ELF-1 (cell line): ENCODE results near the gene NRIP2.
A peak's percentile ranks its signal among the peaks of the same experiment; 100 is the strongest.

Experiments used
- DNase-seq: peaks from one replicate; pipeline ENCODE4 v3.0.0-alpha.2; 2016; ENCODE audit warnings: low read depth, low spot score

NRIP2 gene

DNA sequence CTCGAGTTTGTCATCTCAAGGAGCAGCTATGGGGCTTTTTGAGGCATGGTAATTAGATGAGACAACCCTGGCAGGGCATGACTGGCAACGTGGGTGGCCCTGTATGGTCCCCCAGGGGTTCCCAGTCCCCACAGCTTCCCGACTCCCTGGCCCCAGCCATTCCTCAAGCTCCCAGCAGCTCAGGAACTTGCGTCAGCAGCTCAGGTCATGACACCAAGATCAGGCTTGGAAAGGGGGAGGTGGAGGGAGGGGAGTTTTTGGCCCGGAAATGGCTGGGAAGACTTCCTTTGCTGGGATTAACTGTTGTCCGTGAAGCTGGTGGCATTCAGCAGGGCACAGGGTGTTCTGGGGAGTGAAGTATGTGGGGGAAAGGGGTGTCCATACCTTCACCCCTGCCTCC is 10.4 kb upstream of the NRIP2 start:
- peak; percentile 34 for DNase-seq

GRCh38 chr12:2844786-2845185 is 10.0 kb upstream of the NRIP2 start:
- no peak for DNase-seq

GRCh38 chr12:2842948-2843347 is 8.1 kb upstream of the NRIP2 start:
- DNase-seq: no peak

DNA sequence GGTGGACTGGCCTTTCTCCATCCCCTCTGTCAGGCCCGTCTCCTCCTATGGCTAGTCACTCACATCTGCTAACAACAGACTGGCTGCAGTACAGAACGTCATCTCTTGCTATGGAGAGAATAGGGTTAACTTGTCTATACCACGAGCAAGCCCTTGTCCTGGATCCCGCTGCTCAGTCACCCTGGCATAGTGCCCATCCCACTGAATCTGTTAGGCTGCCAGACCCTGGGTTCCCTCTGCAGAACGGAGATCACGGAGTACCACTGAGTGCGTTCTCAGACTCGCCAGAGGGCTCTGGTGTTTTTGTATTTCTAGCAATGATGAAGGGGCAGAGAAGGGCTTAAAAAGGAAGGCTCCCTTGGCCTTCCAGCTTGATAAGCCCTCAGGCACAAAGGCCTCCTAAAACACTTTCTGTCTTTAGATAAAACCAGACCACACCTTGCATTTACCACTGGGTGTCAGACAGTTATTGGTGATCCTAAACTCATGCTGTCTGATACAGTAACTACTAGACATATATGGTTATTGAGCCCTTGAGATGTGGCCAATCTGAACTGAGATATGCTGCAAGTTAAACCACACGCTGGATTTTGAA is 6.3 kb upstream of the NRIP2 start:
- no peak for DNase-seq

GRCh38 chr12:2836574-2836973 is 1.7 kb upstream of the NRIP2 start:
- no peak for DNase-seq

DNA sequence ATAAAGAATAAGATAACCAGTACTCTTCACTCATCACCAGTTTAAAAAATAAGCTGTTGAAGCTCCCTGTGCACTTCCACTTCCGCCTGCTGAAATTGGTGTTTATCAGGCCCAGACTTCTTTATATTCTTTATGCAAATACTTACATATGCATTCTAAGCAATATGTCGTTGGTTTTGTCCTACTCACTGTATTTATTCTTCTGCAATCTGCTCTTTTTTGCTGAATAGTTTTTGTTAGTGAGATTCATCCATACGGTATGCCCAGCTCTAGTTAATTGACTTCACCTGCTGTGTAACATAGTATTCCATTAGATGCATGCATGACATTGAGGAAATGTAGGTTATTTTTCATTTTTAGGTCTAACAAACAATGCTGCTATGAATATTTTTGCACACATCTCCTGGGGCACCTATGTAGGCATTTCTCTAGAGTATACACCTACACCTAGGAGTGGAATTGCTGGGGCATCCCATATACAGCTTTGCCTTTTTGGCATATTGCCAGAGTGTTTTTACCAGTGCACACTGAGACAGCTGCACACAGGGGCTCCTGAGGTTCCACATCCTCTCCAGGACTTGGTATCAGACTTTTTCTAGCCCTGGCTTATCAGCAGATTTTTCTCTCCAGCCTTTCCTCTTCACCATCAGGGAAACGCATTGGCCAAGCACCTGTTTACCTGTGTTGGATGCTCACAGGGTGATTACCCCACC is 1.0 kb upstream of the NRIP2 start:
- no peak for DNase-seq

GRCh38 chr12:2833810-2834209 is 1.0 kb downstream of the NRIP2 start:
- DNase-seq: no peak

DNA sequence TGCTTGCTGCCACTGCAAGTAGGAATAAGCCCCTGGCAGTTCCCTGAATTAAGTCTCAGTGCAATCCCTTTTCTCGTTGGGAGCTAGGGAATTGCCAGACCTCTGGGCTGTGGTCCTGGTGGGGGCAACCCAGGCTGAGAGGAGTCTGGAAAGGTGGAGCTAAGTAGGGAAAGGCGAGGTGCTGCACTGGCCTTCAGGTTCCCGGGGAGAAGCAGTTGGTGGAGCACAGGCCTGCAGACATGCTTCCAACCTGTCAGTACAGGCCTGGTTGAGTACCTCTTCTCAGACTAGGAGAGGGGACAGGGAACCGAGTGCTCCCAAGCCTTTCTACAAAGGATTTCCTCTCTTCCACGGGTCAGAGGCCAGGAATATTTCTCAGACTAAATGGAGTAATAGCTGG is 1.5 kb downstream of the NRIP2 start:
- no peak for DNase-seq

DNA sequence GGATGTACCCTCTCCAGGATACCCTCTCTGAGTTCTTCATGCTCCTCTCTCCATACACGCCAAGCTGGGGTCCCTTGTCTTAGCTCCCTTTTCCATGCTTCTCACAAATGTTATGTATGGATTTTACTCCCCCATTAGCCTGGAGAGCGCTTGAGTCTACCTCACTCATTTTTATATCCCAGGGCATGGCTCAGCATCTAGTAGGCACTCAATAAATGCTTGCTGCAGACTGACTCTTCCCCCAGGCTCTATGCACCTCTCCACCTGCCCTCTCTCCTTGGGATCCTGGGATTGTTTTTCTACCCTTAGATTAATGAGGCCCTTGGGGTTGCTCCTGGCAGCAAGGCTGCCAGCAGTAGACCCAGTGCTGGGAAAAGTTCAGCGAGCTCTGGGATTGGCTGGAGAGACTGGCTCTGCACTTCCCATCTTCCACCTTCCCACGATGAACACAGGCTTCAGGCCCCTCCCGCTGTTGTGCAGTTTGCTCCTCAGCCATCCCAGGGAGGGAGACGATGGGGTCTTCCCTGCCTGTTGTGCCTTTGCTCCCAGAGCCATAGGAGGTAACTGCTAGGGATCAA is 2.2 kb downstream of the NRIP2 start:
- DNase-seq: no peak

DNA sequence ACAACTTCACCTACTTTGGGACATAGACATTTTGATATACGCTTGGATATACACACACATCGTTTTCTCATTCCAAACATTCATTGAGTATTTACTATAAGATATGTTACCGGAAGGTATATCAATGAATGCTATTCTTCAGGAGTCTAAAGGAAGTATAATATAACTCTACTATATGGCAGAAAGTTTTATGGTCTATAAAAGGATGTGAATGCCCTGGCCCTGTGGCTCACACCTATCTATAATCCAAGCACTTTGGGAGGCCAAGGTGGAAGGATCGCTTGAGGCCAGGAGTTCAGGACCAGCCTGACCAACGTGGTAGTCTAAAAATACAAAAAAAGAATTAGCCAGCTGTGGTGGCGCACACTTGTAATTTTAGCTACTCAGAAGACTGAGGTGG is 5.6 kb downstream of the NRIP2 start:
- DNase-seq: no peak

DNA sequence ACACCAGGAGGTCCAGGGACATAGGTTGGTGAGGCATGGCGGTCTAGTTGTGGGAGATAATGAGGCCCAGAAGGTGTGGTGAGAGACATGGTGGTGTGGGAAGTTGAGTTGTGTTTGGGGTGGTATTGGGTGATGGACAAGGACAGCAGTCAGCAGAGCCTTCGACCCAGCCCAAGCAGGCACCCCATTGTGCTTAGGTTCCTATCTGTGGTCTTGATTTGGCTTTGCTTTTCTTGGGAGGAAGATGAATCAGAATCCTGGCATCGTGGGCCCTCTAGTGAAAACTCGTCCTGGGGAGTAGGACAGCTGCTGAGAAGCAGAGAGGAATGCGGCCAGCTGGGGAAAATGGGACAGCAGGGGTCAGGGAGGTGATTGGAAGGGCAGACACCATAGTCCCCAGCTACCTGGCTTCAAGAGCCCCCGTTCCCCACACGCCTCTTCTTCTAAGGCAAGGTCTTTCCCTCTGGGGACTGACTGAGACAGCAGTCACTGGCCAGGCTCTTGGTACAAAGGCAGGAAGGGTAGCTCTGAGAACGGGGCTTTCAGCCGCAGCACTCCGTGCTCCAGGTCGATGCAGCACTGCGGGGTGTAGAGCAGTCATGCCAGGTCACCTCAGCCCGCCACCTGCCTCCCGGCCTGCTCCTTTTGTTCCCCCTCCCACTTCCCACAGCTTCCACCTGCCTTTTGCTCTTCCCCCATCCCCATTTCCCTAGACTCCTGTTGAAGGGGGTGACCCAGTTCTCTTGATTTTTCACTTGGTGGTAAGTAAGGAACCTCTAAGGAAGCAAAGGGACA is 7.9 kb downstream of the NRIP2 start:
- DNase-seq: no peak

DNA sequence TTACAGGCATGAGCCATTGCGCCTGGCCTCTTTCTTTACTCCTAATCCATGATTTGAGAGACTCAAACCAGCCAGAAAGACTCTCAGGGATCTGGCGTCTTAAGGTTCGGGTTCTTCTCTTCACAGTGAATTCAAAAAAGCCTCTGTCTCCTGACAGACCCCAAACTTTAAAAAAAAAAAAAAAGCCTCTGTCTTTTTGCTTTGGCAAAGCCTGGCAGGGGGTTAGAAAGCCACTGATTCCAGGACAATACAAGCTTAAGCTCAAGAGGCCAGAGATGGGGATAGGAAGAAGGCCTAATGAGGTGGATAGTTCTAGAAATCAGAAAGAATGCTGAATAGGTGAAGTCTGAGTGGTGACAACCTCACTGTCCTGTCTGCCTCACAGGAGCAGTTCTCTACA is 8.8 kb downstream of the NRIP2 start:
- DNase-seq: no peak

- peak; percentile 34 for DNase-seq
Observed at GRCh38 chr12:2825132-2825531, 9.7 kb downstream of the NRIP2 start.

DNA sequence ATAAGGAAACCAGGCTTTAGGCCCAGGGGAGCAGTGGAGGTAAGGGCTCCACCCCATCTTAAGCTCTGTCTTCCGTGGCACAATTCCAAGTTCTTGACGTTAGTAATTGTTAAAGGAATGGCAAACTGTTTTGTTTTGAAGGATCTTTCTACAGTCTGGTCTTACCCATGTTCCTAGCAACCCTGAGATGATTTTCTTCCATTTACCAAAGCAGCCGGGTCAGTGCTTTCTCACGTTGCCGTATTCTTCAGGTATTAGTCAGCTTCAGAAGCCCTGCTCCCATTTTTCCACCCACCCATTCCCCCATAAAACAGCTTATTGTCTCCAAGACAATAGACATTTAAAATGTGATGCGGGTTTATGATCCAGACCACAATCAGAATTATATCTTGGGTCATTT is 10.3 kb downstream of the NRIP2 start:
- DNase-seq: no peak

- DNase-seq: no peak
Observed at GRCh38 chr12:2823483-2823882, 11.4 kb downstream of the NRIP2 start.

- no peak for DNase-seq
Observed at GRCh38 chr12:2820432-2820831, 14.4 kb downstream of the NRIP2 start.

GRCh38 chr12:2819810-2820209 is 15.0 kb downstream of the NRIP2 start:
- no peak for DNase-seq

DNA sequence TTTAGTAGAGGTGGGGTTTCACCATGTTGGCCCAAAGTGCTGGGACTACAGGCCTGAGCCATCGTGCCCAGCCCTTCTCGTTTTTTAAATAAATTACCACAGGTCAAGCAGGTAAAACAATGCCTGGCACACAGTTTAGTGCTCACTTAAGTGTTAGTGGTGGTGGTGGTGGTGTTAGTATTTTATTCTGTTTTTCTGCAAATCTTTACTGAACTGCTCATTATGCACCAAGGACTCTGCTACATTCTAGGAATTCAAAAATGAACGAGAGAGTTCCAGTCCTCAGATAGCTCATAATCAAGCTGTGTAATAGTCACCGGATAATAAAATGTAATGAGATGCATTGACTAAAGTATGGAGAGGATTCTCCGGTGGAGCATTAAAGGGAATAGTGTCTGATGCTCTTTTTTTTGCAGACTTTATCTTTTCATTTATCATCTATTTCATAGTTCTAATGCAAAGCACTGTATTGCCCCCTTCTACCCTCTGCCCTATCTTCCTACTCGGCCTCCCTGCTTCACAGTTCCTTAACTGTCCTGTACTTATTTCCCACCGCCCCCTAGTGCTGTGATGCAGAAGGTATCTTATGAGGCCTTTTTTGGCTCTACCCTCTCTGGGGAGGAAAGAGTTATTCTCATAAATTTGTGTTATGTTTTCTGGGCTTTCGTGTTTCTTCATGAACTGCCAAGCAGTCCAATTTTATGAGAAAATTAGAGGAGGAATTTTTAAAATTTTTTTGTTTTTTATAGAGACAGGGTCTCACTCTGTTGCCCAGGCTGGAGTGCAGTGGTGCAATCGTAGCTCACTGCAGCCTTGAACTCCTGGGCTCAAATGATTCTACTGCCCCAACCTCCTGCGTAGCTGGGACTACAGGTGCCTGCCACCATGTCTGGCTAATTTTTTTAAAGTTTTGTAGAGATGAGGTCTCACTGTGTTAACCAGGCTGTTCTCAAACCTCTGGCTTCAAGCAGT is 21.3 kb downstream of the NRIP2 start:
- peak; percentile 32 for DNase-seq

DNA sequence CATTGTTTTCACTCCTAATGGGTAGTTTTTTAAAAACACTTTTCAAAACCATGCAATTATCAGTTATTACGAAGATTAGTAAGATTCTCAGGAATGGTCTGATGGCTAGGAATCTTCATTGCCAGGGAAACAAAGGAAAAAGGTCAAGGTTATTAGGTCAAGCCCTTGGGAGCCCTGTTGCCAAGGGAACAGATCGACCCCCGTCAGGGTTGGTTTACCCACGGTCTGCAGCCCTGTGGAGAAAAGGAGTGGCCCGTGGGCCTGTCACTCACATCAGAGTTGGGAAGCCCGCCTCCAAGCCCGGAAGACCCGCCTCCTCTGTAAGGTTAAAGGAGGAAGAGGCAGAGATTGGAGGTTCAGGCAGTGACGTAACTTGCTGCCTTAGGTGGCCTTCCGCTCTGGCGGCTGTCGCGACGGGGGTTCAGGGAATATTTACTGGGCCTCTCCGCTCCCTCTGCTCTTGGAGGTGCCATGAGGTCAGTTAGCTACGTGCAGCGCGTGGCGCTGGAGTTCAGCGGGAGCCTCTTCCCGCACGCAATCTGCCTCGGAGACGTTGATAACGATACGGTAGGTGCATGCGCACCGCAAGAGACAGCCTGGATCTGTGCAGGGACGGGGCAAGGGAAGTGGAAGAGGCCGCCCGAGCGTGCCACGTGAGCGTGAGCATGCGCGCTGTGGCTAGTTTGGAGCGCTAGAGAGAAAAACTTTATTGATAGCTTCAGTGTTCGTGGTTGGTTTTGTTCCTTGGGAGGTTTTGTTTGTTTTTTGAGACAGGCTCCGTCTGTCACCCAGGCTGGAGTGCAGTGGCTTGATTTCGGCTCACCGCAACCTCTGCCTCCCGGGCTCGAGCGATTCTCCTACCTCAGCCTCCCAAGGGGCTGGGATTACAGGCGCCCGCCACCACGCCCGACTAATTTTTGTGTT is 22.3 kb downstream of the NRIP2 start, which contains the start of gene ITFG2:
Gene ITFG2 (plus strand): TSS at position 379 of the 924 bp plus-strand sequence. CDS start 93 bp downstream, at position 472.
- peak; percentile 99 for DNase-seq

- no peak for DNase-seq
Observed at GRCh38 chr12:2811801-2812200, 23.0 kb downstream of the NRIP2 start.
